Activated naive CD4-positive, alpha-beta T cell (primary cell): Measurements from ENCODE around the gene EIF2D.
A peak's percentile ranks its signal among the peaks of the same experiment; 100 is the strongest.
"Not testable (repeated sequence)": the region's sequence is repeated elsewhere in the genome, so short reads cannot be mapped to it uniquely, and the experiment has no call there.

Source experiments
- DNase-seq, 4 experiments: peaks; one replicate each; lab custom pipeline; 2025; lab: John Stamatoyannopoulos, UW

The EIF2D gene, protein sequence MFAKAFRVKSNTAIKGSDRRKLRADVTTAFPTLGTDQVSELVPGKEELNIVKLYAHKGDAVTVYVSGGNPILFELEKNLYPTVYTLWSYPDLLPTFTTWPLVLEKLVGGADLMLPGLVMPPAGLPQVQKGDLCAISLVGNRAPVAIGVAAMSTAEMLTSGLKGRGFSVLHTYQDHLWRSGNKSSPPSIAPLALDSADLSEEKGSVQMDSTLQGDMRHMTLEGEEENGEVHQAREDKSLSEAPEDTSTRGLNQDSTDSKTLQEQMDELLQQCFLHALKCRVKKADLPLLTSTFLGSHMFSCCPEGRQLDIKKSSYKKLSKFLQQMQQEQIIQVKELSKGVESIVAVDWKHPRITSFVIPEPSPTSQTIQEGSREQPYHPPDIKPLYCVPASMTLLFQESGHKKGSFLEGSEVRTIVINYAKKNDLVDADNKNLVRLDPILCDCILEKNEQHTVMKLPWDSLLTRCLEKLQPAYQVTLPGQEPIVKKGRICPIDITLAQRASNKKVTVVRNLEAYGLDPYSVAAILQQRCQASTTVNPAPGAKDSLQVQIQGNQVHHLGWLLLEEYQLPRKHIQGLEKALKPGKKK

DNA sequence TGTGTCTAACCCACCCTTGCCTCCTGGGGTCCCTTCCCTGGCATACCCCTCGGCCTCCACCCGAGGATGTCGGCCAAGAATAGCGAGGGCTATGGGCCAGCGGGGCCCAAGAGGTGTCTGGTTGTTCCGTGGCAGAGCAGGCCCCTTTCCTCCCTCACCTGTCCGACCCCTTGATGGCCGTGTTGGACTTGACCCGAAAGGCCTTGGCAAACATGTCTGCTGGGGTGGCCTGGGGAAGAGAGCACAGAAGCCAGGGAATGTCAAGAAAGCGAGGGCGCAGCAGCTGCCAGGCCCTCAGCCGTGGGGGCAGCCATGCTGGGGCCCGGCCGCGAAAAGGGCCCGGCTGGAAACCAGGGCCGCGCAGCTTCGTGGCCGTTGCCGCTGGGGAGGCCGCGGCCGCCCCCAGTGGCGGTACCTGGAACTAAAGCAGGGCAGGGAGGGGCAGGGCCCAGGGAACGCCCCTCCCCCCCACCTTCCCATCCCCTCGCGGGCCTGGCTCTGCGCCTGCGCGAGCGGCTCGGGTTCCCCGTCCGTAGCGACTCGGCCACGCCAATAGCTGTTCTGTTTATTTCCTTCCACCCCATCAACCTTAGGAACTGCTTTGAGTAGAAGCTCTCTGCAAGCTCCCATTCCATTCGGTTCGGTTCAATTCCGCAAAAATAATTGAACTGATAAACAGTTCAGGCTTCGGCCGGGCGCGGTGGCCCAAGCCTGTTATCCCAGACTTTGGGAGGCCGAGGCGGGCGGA lies at the start of gene EIF2D:
Gene EIF2D (minus strand): TSS at position 337 of the 748 bp plus-strand sequence. CDS start 123 bp downstream, at position 214.
- DNase-seq = peak; percentile 87 to 93 (median 90)

DNA sequence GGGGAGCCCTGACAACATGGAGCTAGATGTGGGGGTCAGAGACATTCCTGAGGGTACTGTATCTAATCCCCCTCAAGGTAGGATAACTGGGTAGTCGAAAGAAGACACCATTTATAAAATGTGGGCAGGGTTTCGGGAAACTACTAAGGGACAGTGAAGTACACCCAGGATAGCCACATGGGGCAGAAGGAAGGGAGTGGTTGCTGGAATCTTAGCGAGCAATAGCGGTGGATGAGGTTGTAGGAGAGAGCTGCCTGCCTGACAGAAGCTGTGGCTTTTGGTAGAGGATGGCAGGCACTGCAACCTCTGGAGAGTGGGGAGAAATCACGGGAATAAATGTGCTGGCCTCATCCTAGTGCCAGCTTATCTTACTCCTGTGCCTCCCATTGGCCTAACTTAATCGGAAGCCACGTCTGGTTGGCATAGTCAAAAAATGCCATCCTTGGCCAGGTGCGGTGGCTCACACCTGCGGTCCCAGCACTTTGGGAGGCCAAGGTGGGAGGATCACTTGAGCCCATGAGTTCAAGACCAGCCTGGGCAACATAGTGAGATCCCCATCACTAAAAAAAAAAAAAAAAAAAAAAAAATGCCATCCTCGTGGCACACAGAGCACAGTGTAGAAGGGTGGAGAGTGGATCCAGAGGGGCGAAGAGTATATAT lies 49.0 kb upstream of the EIF2D start:
- no peak for DNase-seq

DNA sequence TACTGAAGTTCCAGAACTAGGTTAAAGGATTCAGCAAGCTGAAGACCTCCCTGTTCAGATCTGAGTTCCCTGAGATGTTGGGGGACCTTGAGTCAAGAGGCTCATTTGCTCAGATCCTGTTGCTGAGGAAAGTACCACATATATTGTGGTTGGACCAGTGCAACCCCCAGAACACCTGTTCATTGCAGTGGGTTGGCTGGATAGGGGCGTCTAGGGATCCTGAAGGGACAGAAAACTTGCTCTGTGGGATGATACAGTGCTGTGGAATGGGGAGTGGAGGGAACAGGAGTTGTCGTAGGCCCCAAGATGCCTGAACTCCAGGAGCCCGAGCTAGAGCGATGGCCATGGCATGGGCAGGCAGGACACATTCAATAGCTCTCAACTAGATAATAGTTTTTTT lies 47.9 kb upstream of the EIF2D start:
- DNase-seq = no peak

DNA sequence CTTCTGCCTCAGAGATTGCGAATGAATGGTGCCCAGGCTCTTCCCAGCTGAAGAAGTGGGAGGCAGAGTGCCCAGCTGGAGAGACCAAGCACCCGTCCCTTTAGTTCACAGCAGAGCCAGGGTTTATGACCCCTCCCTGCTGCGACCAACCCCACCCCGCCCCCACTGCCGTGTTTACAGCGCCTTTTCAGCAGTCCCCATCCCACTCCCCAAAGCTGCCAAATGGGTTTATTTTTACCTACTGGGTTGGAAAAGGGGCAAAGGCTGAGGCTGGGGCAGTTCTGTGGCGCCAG lies 46.7 kb upstream of the EIF2D start:
- no peak for DNase-seq

DNA sequence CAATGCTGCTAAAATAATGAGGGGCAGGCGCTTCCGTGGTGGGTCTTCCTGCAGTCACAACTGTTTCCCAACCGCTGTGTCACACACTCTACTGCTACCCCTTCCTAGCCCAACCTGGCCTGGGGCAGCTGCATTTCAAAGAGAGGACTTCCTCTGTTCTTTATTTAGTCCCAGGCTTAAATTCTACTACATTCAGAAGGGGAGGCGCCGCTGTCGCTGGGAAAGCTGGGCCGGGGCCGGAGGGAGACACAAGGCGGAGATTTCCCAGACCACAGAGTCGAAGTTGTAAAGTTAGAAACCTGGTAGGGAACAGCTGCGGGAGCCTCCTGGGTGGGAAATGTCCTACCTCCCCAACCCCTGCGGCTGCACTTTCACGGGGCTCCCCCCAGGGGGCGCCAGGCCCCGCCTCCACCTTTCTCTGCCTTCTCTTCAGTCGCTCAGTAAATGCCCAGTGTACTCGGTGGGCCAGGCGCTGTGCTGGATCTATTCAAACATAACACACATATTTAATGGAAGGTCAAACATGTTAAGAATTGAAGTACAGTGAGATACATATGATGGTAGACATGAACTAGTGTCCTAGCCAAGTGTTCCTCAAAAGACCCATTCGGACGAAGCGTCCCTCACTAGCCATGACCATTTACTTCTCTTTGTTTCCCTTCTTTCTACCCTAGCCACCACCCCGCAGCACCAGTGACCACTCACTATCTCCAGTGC lies 46.2 kb upstream of the EIF2D start:
- peak in 2 of 4 experiments; percentile 3 to 7 for DNase-seq

DNA sequence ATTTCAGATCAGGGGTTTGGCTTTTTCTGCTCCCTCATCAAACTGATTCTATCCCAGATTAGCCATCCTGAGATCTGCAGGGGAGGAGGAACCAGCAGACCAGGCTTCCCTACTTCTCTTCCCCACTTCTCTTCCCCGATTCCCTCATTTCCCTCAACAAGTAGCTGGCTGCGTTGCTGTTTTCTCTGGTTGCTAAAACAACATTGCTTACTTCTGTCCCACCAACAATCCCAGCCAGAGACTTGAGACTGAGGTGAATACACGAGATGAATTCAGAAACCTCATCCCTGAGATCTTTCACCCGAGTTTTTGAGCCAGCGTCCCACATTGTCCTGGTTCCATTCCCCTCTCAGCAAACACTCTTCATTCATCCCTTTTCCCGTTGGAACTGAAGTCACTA lies 45.5 kb upstream of the EIF2D start:
- no peak for DNase-seq

DNA sequence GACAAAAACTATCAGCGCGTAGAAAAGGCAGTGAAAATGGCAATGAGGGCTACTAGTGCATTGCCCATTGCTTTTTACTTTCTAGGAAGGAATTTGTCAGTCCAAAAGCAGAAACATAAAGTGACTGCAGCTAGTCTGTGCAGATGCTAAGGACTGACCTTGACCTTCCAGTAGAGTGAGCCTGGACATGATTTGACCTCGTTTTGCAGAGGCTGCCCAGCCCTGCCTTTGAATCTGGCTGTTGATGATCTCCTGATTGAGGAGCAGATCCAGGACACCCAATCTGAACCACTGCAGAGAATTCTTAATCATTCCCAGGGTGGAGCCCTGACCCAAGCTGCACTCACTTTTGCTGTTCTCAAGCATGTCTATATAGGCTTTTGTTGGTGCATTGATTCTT lies 44.7 kb upstream of the EIF2D start:
- DNase-seq = no peak

DNA sequence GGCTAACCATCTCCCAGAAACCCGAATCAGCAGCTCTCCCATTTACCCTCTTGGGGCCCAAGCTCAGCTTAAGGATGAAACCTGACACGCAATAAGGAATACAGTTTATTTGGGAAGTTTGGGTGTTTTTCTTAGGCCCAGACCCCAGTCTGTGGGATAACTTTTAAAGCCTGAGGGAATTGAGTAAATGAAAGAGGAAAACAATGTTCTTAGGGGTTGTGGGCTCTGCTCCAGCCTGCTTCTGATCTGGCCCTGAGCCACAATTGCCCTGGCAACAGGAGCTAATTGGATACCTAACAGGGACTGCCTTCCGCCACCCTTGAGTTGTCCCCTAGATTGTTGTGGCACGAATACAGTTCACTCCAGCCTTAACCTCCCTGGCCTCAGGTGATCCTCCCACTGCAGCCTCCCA lies 43.2 kb upstream of the EIF2D start:
- no peak for DNase-seq

DNA sequence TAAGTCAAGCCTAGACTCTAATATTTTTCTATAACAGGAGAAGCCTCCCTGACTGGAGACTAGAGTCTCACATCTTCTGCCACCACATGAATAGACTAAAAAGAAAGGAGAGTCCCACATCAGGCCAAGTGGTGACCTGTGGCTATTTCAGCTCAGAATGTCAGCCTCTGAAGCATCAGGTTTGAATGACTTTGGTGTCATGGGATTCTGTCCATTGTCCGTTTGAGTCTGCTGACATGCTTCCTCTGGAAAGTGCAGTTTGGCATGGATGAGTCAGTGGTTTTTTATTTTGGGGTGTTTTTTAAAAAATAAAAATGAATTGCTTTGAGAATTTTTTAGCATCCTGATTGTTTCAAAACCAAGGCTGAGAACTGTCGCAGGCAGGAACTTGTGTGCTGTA lies 42.6 kb upstream of the EIF2D start:
- no peak for DNase-seq

DNA sequence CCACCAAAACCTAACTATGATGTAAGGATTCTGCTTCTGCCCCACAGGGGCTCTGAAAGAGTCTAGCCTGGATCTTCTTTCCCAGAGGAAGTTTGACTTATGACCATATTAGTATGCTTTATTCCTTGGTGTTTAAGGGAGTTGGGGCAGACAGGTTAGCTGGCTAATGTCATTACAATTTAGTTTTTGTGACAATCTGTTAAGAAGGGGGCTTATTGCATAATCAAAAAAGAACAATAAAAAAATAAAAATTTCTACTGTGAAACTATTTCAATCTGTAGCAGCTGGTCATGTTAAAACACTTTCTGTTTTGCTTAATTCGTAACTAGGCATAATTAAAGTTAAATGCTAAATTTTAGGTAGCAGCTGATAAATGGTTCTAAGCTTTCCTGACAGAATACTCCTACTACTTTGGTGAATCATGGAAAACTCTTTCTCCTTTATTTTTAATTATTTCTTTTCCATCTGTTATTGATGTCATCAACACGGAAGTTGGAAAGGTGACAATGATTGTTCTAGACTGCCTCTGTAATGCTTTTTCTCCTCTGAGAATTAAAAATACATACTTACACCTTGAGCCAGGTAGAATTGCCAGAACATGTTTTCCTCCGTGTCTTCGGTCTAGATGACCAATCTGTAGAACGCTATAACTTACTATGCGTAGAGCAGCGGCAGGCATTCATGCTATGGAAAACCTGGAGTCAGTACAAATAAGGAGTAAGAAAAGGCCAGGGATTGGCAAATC lies 41.6 kb upstream of the EIF2D start:
- no peak for DNase-seq

DNA sequence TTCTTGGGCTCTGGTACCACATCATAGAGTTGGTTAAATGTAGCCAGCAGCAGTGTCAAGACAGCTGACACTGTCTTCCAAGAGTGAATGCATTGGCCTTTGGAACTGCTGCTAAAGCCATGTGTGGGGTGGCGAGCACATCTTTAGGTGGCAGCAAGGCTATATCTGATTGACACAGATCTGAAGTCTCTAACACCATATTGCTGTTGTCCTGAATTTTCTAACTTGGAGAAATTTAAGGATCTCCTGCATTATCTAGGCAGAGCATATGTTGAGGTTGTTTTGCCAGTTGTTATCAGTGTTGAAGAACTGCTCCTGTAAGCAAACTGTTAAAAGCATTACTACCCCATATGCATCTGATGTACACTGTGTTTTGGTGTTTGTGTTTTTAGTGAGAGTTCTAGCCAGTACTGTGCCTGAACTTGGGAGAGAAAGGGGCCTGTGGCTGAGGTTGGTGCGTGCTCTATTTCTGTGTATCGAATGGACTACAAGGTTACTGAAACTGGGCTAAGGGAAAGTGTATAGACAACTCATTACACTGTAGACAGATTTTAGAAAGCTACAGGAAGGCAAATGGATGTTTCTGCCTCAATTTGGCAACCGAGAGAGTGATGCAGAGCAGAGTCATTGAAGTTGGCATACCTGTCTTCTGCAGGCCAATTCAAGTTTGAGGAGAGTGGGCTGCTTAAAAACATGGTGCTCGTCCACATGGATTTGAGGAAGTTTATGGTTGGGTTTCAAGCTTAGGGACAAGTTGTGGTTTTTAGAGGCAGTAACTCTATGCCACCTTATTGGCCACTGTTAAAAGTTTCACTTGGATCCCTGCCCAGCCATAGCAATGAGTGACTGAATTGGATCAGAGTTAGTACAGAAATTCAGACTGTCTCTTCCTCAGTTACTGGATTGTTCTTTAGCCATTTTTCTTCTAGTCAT lies 40.0 kb upstream of the EIF2D start:
- no peak for DNase-seq

DNA sequence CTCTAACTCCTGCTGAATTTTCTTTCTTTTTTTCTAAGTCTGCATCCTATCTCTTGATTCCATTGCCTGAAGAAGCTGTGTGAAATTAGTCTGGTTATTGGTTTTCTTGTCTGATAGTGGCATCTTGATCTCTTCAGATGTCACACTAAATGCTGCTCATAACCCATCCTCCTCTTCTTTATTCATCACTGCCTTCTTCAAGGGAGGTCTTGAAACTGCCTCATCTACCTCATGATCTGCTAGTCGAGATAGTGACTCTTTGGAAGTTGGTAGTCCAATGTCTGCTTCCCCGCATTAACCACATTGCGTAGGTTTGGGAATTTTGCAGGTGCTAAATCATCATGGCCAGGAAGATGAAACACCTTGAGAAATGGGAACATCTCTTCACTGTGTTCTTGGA lies 38.7 kb upstream of the EIF2D start:
- DNase-seq = no peak

DNA sequence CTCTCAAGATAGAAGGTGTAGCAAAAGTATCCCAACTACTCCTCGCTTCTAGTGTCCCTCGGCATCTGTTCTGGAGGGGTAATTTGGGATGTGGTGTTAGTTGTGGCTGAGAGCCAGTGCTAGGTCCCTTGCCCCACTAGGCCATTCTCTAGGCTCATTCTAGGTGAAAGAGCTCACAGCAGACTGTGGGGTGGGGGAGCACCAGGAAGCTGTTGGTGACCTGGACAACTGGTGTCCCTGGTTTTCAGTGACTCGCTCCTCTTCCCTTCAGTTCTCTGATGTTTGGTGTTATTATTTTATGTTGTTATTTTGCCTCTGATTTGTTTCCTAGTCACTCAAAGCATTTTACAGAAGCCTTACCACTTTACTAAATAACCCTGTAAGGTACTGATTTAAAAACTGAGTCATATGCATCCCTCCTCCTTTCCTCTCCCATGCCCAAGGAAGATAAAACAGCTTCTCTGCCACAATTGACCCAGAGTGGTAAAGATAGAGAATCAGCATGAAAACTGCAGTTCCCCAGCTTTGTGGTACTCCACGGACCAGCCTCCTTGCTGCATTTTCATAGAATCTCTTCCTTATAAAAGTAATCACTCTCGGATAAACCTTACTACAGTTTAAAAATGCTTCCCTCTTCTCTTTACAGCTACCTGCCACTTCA lies 37.1 kb upstream of the EIF2D start:
- no peak for DNase-seq

DNA sequence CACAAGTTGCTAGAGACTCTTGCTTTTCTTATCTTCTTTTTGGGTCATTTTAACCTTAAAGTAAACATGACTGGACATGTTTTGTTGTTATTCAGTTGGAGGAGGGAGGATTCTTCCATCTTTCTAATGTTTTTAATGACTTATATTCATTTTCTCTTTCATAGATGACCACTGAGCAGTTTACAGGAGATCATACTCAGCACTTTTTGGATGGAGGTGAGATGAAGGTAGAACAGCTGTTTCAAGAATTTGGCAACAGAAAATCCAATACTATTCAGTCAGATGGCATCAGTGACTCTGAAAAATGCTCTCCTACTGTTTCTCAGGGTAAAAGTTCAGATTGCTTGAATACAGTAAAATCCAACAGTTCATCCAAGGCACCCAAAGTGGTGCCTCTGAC lies 35.0 kb upstream of the EIF2D start:
- no peak for DNase-seq

DNA sequence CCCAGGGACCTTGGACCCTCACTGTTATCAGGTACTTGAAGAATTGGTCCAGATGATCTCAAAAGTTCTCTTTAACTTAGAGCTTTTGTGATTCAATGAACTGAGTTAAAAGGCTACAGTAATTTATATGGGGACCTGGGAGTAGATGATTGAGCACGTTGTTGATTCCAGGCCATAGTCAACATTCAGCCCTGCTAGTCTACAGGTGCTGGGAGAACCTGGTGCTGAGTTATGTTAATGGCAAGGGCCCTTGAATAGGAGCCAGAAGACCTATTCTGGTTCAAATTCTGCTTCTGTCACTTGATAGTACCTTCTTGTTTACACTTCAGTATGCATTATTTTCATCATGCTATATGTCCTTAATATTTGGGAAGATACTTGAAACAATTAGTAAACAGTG lies 34.2 kb upstream of the EIF2D start:
- DNase-seq = no peak

DNA sequence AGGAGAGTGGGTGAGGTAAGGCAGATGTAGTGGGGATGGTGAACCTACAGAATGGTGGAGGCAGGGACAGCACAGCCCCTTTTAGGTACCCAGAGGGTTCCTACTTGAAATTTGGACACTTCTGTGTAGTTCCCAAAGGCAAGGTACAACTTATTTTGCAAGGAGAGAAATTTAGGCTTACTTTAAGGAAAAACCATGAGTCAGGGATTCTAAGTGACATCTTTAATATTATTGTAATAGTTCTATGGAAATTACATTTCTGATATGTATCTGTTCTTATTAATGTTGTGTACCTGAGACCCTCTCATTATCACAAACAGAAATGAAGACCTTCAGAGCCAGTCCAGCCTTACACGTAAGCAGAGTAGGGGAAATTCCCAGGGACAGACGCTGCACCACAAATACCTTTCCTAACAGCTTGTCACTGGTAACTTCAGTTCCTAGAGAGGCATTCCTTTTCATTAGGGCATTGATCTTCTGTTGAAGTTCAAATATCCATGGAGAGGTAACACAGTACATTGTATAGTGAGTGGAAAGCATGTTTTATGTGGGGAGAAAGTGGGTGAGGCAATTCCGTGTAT lies 30.9 kb upstream of the EIF2D start:
- no peak for DNase-seq

DNA sequence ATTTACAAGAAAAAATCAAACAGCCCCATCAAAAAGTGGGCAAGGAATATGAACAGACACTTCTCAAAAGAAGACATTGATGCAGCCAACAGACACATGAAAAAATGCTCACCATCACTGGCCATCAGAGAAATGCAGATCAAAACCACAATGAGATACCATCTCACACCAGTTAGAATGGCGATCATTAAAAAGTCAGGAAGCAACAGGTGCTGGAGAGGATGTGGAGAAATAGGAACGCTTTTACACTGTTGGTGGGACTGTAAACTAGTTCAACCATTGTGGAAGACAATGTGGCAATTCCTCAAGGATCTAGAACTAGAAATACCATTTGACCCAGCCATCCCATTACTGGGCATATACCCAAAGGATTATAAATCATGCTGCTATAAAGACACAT lies 29.8 kb upstream of the EIF2D start:
- not testable (repeated sequence) for DNase-seq

DNA sequence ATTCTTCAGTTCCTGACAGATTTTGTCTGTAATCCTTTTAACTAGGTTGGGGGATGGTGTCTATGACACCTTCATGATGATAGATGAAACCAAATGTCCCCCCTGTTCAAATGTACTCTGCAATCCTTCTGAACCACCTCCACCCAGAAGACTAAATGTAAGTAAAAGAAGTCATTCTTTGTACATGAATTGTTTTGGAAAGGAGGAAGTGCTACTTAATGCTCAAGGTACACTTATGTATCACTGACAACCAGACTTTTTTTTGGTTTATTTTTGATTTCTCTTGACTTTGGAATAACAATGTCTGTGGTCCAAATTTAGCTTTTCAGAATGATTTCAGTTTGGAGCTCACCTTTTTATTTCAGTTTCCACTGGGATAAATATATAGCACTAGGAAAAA lies 25.3 kb upstream of the EIF2D start:
- DNase-seq = no peak

DNA sequence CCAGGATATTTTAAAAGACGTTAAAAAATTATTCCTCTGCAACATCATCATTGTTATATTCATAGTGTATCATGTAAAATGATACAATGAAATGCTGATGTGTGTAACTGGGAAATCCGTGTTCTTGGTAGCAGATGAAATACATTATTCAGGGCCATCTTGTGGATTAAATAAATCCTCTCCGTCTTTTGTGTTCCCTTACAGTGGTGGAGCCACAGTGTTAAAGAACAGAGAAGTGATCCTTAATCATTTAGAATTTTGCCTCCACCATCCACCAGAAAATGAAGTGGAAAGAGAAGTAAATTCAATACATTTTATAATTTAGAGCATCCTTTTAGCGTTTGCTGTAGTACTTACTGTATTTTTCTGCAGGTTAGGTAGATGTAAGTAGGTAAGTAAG lies 24.4 kb upstream of the EIF2D start:
- no peak for DNase-seq
